ENCODE data around the gene GMPR.

GMPR gene

GRCh38 chr6:16205377-16206144 lies 32.8 kb upstream of the GMPR start:
- Histone ChIP-seq H3K4me3 (ENCODE audit: low read depth, low read length) (no peak overlapping the region), H3K27ac (ENCODE audit: low read depth, low read length) (no peak overlapping the region), H3K9me3 (ENCODE audit: control insufficient read depth, insufficient read depth, low read depth, low read length) (peaks cover 2% of the 10 kb centered on the region; the same call in 1 of the 2 replicates), H3K9ac (ENCODE audit: low read length) (no peak overlapping the region), H3K4me1 (ENCODE audit: control insufficient read depth, insufficient read depth, low read length) (peaks cover 1% of the 10 kb centered on the region; the same call in 1 of the 2 replicates), H3K27me3 (ENCODE audit: control insufficient read depth, insufficient read depth, low read length) (no peaks in the 10 kb centered on the region), H3K36me3 (ENCODE audit: control insufficient read depth, insufficient read depth, low read length) (no peaks in the 10 kb centered on the region)

- H3K27me3 ChIP-seq (ENCODE audit: control insufficient read depth, insufficient read depth, low read length), result no peaks in the 10 kb centered on the region
- H3K27ac ChIP-seq (ENCODE audit: low read depth, low read length), result no peak overlapping the region
Measured at GRCh38 chr6:16206595-16207037, 31.8 kb upstream of the GMPR start.

GRCh38 chr6:16208989-16209388 lies 29.4 kb upstream of the GMPR start:
- H3K27ac ChIP-seq (ENCODE audit: low read depth, low read length), result no peak overlapping the region
- no peak overlapping the region for H3K4me3 ChIP-seq (ENCODE audit: low read depth, low read length)
- H3K9ac ChIP-seq (ENCODE audit: low read length), result no peak overlapping the region
- peaks cover 4% of the 10 kb centered on the region; the same call in 1 of the 2 replicates for H3K9me3 ChIP-seq (ENCODE audit: control insufficient read depth, insufficient read depth, low read depth, low read length)
- H3K36me3 ChIP-seq (ENCODE audit: control insufficient read depth, insufficient read depth, low read length), result no peaks in the 10 kb centered on the region
- no peaks in the 10 kb centered on the region for H3K4me1 ChIP-seq (ENCODE audit: control insufficient read depth, insufficient read depth, low read length)
- no peaks in the 10 kb centered on the region for H3K27me3 ChIP-seq (ENCODE audit: control insufficient read depth, insufficient read depth, low read length)

More at GRCh38 chr6:16206595-16207037, 31.8 kb upstream of the GMPR start:
- Histone ChIP-seq H3K4me1 (ENCODE audit: control insufficient read depth, insufficient read depth, low read length) (no peaks in the 10 kb centered on the region), H3K36me3 (ENCODE audit: control insufficient read depth, insufficient read depth, low read length) (no peaks in the 10 kb centered on the region), H3K4me3 (ENCODE audit: low read depth, low read length) (no peak overlapping the region), H3K9ac (ENCODE audit: low read length) (no peak overlapping the region), H3K9me3 (ENCODE audit: control insufficient read depth, insufficient read depth, low read depth, low read length) (peaks cover 4% of the 10 kb centered on the region; the same call in 1 of the 2 replicates)

GRCh38 chr6:16209539-16209938 lies 28.8 kb upstream of the GMPR start:
- no peak overlapping the region for H3K27ac ChIP-seq (ENCODE audit: low read depth, low read length)
- H3K36me3 ChIP-seq (ENCODE audit: control insufficient read depth, insufficient read depth, low read length), result no peaks in the 10 kb centered on the region
- H3K9ac ChIP-seq (ENCODE audit: low read length), result no peak overlapping the region
- H3K27me3 ChIP-seq (ENCODE audit: control insufficient read depth, insufficient read depth, low read length), result no peaks in the 10 kb centered on the region
- no peak overlapping the region for H3K4me3 ChIP-seq (ENCODE audit: low read depth, low read length)
- H3K9me3 ChIP-seq (ENCODE audit: control insufficient read depth, insufficient read depth, low read depth, low read length), result peaks cover 4% of the 10 kb centered on the region; the same call in 1 of the 2 replicates
- no peaks in the 10 kb centered on the region for H3K4me1 ChIP-seq (ENCODE audit: control insufficient read depth, insufficient read depth, low read length)

- H3K36me3 ChIP-seq (ENCODE audit: control insufficient read depth, insufficient read depth, low read length), result no peaks in the 10 kb centered on the region
- H3K4me1 ChIP-seq (ENCODE audit: control insufficient read depth, insufficient read depth, low read length), result no peaks in the 10 kb centered on the region
- H3K9me3 ChIP-seq (ENCODE audit: control insufficient read depth, insufficient read depth, low read depth, low read length), result peaks cover 4% of the 10 kb centered on the region; the same call in 1 of the 2 replicates
- no peak overlapping the region for H3K27ac ChIP-seq (ENCODE audit: low read depth, low read length)
- H3K4me3 ChIP-seq (ENCODE audit: low read depth, low read length), result no peak overlapping the region
- H3K27me3 ChIP-seq (ENCODE audit: control insufficient read depth, insufficient read depth, low read length), result no peaks in the 10 kb centered on the region
- H3K9ac ChIP-seq (ENCODE audit: low read length), result no peak overlapping the region
Measured at GRCh38 chr6:16212276-16212675, 26.1 kb upstream of the GMPR start.

GRCh38 chr6:16216501-16217155 lies 21.8 kb upstream of the GMPR start:
- Histone ChIP-seq H3K36me3 (ENCODE audit: control insufficient read depth, insufficient read depth, low read length) (no peaks in the 10 kb centered on the region), H3K4me1 (ENCODE audit: control insufficient read depth, insufficient read depth, low read length) (no peaks in the 10 kb centered on the region), H3K4me3 (ENCODE audit: low read depth, low read length) (no peak overlapping the region), H3K27me3 (ENCODE audit: control insufficient read depth, insufficient read depth, low read length) (no peaks in the 10 kb centered on the region), H3K9ac (ENCODE audit: low read length) (no peak overlapping the region), H3K9me3 (ENCODE audit: control insufficient read depth, insufficient read depth, low read depth, low read length) (no peaks in the 10 kb centered on the region; the same call in 1 of the 2 replicates), H3K27ac (ENCODE audit: low read depth, low read length) (no peak overlapping the region)

- Histone ChIP-seq H3K9me3 (ENCODE audit: control insufficient read depth, insufficient read depth, low read depth, low read length) (no peaks in the 10 kb centered on the region; the same call in 1 of the 2 replicates), H3K36me3 (ENCODE audit: control insufficient read depth, insufficient read depth, low read length) (no peaks in the 10 kb centered on the region), H3K27me3 (ENCODE audit: control insufficient read depth, insufficient read depth, low read length) (no peaks in the 10 kb centered on the region), H3K9ac (ENCODE audit: low read length) (no peak overlapping the region), H3K4me3 (ENCODE audit: low read depth, low read length) (no peak overlapping the region), H3K27ac (ENCODE audit: low read depth, low read length) (no peak overlapping the region), H3K4me1 (ENCODE audit: control insufficient read depth, insufficient read depth, low read length) (no peaks in the 10 kb centered on the region)
Measured at GRCh38 chr6:16217156-16217721, 21.1 kb upstream of the GMPR start.

GRCh38 chr6:16222826-16223225 lies 15.6 kb upstream of the GMPR start:
- no peaks in the 10 kb centered on the region for H3K36me3 ChIP-seq (ENCODE audit: control insufficient read depth, insufficient read depth, low read length)
- no peaks in the 10 kb centered on the region; the same call in 1 of the 2 replicates for H3K9me3 ChIP-seq (ENCODE audit: control insufficient read depth, insufficient read depth, low read depth, low read length)
- no peak overlapping the region for H3K9ac ChIP-seq (ENCODE audit: low read length)
- H3K27me3 ChIP-seq (ENCODE audit: control insufficient read depth, insufficient read depth, low read length), result 0 out of 2 replicates have a peak, but pooled peaks cover 5% of the 10 kb centered on the region
- H3K27ac ChIP-seq (ENCODE audit: low read depth, low read length), result no peak overlapping the region
- peaks cover 3% of the 10 kb centered on the region; the same call in 1 of the 2 replicates for H3K4me1 ChIP-seq (ENCODE audit: control insufficient read depth, insufficient read depth, low read length)
- no peak overlapping the region for H3K4me3 ChIP-seq (ENCODE audit: low read depth, low read length)

- H3K9ac ChIP-seq (ENCODE audit: low read length), result no peak overlapping the region
- no peaks in the 10 kb centered on the region for H3K36me3 ChIP-seq (ENCODE audit: control insufficient read depth, insufficient read depth, low read length)
- H3K4me1 ChIP-seq (ENCODE audit: control insufficient read depth, insufficient read depth, low read length), result peaks cover 3% of the 10 kb centered on the region; the same call in 1 of the 2 replicates
- no peak overlapping the region for H3K4me3 ChIP-seq (ENCODE audit: low read depth, low read length)
- H3K9me3 ChIP-seq (ENCODE audit: control insufficient read depth, insufficient read depth, low read depth, low read length), result no peaks in the 10 kb centered on the region
- peaks cover 7% of the 10 kb centered on the region; the same call in 1 of the 2 replicates for H3K27me3 ChIP-seq (ENCODE audit: control insufficient read depth, insufficient read depth, low read length)
- H3K27ac ChIP-seq (ENCODE audit: low read depth, low read length), result no peak overlapping the region
Measured at GRCh38 chr6:16223362-16223761, 15.0 kb upstream of the GMPR start.

GRCh38 chr6:16224409-16224808 lies 14.0 kb upstream of the GMPR start:
- Histone ChIP-seq H3K27me3 (ENCODE audit: control insufficient read depth, insufficient read depth, low read length) (peaks cover 14% of the 10 kb centered on the region), H3K4me3 (ENCODE audit: low read depth, low read length) (no peak overlapping the region), H3K36me3 (ENCODE audit: control insufficient read depth, insufficient read depth, low read length) (no peaks in the 10 kb centered on the region), H3K4me1 (ENCODE audit: control insufficient read depth, insufficient read depth, low read length) (peaks cover 13% of the 10 kb centered on the region; the same call in 1 of the 2 replicates), H3K9me3 (ENCODE audit: control insufficient read depth, insufficient read depth, low read depth, low read length) (no peaks in the 10 kb centered on the region), H3K27ac (ENCODE audit: low read depth, low read length) (no peak overlapping the region), H3K9ac (ENCODE audit: low read length) (no peak overlapping the region)
